Activated CD4-positive, alpha-beta T cell treated with anti-CD3 and anti-CD28 coated beads, Interleukin-10, Interleukin-2, amounts not matched to agents 100 ng/mL and 50 ng/mL, durations not matched to agents 16 hours and 8 hours (primary cell): ENCODE measurements around the gene C19orf73.

Experiments
- DNase-seq: peaks from one replicate; pipeline ENCODE4 v3.0.0-alpha.2; 2020

The C19orf73 gene

DNA sequence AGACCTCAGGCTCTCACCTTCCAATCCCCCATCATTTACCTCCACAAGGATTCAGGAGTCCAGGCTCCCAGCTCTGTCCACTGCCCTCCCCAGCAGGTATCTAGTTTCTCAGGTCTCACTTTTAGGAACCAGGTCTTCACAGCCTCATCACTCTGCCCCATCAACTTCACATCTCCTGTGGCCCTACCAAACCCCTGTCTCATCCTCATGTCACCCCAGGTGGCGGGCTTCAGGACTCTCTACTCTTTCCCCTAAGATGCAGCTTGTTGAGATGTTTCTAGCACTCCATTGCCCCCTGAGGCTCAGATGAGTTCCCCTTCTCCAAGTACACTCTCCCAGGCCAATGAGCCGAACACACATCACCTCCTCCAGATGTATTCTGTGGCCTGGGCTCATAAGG lies 1.9 kb upstream of the C19orf73 start:
- DNase-seq: no peak

DNA sequence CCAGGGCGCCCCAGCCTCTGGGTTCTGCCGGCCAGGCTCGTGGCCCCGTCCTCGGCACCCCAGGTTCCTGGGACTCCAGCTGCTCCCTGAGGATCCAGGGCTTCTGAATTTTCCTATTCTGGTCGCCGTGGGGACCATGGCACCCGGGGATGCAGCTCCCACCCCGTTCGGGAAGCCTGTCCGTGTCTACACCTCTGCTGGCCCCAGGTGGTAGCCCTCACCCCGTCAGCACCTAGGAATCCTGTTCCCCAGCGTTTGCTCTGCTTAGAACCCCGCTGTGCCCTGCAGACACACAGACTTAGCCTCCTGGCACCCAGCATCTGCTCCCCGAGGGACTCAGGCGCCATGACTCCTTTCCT lies 1.4 kb upstream of the C19orf73 start:
- DNase-seq: no peak

DNA sequence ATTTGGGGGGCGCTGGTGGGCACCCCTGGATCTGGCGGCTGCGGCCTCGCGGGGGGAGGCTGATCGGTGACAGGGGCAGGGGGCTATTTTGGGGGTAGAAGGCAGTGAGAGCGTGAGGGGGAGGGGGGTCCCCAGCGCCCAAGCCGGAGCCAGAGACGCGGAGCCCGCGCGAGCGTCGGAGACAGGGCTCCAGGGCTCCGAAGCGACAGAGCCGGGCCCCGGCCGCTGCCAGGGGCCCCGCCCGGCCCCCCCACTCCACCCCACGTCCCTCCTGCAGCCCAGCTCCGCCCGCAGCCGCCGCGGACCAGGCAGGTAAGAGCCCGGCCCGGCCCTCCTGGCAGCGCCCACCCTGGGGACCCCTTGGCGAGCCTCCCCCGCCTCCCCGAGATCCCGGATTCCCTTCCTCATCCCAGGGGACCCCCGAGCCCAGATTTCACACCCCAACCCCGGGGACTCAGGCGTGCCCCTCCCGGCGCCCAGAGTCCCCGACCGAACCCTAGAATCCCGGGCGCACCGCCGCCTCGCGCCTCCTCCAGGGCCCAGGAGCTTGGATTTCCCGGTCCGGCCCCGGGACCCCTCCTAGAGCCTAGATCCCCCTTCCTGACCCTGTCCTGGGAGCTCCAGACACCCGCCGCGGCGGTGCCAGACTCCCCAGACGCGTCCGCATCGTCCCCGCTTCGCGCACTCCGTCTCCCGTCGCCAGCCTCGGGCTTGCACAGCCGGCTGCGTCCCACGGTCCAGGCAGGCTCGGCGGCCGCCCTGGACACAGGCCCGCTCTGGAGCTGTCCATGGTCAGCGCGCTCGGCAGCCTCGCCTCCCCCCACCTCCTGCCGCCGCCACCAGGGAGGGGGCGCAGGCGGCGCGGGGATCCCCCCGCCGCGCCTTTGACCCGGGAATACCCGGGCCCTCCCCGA lies 725 bp upstream of the C19orf73 start, which contains the start of gene PPFIA3:
TSS of gene PPFIA3 (plus strand) at position 134 of the 914 bp plus-strand sequence. CDS start 8,330 bp downstream, outside the sequence.
- no peak for DNase-seq

DNA sequence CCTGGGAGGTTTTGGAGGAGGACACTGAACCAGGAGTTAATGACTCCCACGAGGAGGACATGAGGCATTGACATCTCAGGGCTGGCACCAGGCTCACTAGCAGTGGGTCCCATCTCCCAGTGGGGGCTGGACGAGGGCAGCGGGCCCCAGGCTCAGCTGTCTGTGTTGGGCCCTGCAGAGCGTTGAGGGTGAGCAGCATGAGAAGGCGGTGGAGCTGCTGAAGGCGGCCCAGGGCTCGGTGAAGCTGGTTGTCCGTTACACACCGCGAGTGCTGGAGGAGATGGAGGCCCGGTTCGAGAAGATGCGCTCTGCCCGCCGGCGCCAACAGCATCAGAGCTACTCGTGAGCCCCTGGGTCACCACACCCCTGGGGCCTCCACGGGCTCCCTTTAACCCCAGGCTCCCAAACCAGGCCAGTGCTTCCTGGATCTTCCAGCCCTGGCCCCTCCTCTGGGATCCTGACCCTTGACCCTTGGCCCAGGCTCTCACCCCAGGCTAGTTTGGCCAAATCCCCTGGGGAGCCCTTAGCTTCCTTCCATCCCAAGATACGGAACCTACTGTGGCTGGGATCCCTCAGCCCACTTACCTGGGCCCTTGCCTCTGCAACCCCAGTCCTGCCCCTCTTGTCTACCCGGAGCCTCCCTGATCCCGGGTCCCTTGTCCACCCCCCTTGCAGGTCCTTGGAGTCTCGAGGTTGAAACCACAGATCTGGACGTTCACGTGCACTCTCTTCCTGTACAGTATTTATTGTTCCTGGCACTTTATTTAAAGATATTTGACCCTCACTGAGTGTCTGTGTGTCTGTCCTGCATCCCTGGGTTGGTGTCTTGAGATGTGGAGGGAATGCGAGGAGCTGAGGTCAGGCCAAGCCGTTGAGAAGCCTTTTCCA lies 1.0 kb downstream of the C19orf73 start:
- no peak for DNase-seq

DNA sequence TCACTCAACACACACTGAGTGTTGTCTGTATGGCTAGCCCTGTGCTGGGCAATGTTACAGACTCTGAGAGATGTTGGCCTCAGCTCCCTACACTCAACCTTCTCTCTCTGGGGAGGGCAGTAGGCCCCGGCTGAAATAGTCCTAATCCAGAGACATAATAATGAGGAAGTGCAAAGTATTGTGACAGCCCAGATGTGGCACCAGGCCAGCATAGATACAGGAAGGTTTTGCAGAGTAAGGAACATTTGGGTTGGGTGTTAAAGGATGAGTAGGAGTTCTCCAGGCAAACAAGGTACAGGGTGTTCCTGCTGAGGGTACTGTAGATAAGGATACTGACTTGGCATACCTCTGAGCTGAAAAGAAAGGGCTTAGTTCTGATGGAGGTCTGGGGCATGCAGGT lies 2.4 kb downstream of the C19orf73 start:
- DNase-seq: no peak

DNA sequence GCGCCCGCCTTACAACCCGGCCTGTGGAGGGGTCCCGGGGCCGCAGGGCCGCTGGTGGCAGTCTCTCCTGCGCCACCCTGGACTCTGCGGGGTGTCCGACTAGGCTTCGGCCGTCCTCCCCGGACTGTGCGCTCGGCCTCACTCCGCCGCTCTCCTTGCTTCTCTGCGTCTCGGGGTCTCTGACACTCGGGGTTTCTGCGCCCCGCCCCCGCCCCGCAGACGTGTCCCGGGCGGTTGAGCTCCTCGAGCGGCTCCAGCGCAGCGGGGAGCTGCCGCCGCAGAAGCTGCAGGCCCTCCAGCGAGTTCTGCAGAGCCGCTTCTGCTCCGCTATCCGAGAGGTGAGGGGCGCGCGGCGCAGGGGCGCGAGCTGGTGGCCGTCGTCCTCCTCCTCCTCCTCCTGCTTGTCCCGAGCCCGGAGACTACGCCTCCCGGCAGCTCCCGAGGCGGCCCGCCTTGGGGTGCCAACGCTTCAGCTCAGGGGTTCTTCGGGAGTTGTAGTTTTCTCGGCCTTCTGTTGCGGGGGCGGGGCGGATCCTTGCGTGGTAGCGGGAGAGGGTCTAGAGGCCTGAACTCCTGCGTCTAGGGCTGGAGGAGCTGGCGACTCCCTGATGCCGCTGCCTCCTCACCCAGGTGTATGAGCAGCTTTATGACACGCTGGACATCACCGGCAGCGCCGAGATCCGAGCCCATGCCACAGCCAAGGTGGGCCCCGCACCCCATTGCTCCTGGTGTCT lies 4.1 kb downstream of the C19orf73 start:
- peak; percentile 61 for DNase-seq

DNA sequence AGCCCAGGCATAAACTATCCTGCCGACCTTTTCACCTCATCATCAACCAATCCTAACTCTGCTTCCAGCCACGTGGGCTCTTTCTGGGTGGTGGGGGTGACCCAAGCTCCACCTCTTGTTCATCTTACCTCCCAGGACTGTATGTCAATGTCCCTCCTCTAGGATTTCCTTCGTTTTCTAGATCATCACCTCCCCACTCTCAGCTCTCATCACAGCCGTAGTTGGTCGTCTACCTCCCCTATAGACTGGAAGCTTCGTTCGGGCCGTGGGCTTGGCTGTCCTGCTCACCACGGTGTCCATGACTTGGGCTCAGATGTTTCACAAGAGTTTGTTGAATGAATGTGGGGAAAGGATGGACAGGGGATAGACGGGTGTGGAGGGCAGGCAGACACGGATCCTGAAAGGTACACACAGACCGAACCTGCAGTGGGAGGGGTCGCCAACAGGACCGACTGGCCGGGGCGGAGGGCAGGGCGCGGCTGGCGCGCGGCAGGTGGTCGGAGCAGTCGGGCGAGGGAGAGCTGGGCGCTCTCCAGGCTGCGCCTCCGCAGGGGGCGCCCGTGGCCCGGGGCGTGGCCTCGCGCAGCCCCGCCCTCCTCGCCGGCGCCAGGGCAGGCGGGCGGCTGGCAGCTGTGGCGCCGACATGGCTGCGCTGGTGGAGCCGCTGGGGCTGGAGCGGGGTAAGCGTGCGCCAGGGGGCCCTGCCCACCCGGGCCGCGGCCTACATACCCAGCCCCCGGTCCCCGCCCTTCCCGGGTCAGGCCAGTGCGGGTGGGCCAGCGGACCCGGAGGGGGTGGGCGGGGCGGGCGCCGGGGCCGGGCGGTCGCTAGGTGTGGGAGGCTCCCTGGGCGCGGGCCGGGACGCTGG lies 4.9 kb downstream of the C19orf73 start, which contains the start of gene LIN7B:
TSS of gene LIN7B (plus strand) at position 609 of the 868 bp plus-strand sequence. CDS start at position 644, 35 bp downstream.
- peak; percentile 80 for DNase-seq

DNA sequence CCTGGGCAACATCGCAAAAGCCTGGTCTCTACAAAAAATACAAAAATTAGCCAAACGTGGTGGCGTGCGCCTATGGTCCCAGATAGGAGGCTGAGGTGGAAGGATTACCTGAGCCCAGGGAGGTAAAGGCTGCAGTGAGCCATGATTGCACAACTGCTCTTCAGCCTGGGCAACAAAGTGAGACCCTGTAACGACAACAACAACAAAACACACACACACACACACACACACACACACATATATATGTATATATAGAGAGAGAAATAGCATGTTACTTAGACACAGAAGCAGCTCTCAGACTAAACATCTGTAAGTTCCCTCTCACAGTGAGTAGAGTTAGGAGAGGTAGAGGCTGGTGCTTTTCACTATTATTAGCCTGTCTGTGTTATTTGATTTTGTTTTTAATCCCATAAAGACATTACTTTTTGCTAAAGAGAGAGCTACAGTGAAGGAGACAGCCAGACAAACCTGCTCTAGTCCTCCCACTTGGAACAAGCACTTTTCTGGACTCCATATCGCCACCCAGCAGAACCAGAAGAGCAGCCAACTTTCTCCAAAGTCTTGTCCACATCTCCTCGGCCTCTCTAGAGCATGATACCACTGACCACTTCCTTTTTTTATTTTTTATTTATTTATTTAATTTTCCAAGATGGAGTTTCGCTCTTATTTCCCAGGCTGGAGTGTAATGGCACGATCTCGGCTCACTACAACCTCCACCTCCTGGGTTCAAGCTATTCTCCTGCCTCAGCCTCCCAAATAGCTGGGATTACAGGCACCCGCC lies 7.5 kb downstream of the C19orf73 start:
- no peak for DNase-seq

DNA sequence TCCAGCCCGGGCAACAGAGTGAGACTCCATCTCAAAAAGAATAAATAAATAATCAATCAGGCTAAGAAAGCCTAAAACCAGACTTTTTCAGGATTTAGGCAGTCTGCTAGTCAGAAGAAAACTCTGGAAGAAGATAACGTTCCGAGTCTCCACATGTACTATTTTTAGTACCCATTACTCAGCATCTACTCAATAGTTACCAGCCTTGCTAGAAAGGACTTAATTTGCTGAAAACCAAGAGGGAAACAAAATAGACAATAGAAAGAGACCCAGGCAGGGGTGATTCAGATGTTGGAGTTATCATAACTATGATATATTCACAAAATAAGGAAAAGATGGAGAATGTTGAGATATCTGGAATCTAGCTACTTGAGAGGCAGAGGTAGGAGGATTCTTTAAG lies 8.4 kb downstream of the C19orf73 start:
- no peak for DNase-seq

DNA sequence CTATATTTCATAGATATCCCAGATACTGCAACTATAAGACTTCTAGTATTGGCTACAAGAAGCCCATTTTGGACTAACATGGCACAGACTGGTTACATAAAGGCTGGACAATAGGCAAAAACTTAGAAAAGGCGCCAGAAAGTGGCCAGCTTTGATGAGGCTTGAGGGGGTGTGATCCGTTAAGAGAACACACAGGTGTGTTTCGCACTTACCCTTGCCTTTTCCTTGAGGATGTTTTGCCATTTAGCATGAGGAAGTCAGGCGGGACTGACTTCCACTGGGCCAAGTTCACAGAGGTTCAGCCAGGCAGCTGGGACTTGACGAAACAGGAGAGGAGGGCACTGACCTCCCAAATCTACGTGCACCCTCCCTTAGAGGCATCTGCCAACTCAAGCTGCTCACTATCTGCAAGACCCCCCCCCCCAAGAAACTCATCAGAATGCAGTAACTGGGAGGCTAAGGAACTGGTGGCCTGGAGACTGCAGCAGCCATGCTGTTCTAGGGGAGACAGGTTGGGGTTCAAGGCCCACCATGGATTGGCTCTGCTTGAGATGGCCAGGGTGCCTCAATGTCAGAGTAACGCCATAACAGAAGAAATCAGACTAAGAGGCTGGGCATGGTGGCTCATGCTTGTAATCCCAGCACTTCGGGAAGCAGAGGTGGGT lies 9.2 kb downstream of the C19orf73 start:
- DNase-seq: no peak

DNA sequence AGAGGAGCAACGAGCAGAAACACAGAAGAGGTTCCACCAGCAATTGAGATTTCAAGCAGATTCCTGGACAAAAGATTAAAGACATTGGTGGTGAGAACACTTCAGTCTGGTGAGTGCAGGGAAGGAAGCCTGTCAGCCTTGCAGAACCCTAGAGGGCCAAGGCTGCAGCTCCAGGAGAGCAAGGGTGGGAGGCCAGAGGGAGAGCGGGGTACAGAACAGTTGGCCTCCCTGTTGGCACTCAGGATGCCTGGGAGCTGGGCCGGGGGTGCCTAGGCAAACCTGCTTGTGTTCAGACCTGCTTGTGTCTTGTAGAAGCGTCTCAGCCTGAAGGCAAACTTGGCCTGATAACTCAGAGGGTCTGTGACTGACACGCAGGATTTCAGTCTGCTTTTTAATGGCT lies 9.9 kb downstream of the C19orf73 start:
- no peak for DNase-seq

DNA sequence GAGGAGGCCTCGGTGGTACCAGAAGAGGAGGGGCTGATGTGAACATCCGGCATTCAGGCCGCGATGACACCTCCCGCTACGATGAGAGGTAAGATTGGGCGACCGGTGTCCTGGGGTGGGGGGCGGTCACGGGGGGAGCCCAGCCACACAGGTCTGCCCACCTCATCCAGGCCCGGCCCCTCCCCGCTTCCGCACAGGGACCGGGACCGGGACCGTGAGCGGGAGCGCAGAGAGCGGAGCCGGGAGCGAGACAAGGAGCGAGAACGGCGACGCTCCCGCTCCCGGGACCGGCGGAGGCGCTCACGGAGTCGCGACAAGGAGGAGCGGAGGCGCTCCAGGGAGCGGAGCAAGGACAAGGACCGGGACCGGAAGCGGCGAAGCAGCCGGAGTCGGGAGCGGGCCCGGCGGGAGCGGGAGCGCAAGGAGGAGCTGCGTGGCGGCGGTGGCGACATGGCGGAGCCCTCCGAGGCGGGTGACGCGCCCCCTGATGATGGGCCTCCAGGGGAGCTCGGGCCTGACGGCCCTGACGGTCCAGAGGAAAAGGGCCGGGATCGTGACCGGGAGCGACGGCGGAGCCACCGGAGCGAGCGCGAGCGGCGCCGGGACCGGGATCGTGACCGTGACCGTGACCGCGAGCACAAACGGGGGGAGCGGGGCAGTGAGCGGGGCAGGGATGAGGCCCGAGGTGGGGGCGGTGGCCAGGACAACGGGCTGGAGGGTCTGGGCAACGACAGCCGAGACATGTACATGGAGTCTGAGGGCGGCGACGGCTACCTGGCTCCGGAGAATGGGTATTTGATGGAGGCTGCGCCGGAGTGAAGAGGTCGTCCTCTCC lies 11.1 kb downstream of the C19orf73 start:
- DNase-seq: no peak

DNA sequence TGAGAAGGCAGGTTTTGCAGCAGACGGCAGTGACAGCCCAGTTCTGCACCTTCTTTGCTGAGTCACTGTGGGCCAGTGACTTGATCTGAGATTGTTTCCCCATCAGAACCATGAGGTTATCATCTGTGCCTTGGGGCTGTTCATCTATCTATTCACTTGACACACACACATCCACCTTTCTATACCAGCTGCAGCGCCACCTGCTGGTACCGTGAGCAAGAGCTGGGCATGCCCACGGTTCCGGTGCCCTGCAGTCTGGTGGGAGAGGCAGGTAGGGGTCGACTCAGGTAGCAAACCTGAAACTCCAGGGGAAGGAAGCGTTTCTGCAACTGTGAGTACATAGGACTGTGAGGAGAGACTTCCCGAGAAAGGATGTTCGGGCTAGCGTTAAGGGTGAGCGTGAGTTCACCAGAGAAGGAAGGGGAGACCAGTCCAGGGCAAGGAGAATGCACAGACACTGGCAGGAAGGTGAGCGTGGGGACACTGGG lies 12.3 kb downstream of the C19orf73 start:
- peak; percentile 70 for DNase-seq

DNA sequence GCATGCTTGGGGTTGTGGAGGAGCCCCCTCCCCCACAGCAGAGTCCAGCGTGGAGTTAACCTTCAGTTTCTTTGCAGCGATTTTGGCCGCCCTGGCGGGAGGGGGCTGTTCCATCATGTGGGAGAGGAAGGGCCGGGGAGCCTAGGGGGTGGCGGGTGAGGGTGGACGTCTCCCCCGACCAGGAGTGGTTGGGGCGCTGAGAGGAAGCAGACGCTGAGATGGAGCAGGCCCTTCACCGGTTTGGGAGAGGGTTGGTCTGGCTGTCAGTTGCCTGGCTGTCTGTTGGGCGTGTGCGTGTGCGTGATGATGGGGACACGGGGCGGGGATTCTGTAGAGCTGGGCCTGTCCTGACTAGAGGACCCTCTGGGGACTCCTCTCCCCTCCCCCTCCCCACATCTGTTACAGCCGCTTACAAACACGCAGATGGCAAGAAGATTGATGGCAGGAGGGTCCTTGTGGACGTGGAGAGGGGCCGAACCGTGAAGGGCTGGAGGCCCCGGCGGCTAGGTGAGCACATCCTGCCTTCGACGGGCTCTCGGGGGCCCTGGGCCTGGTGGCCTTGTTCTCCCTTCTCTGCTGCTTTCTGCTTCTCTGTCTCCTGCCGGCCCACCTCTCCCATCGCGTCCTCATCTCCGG lies 14.6 kb downstream of the C19orf73 start:
- no peak for DNase-seq

DNA sequence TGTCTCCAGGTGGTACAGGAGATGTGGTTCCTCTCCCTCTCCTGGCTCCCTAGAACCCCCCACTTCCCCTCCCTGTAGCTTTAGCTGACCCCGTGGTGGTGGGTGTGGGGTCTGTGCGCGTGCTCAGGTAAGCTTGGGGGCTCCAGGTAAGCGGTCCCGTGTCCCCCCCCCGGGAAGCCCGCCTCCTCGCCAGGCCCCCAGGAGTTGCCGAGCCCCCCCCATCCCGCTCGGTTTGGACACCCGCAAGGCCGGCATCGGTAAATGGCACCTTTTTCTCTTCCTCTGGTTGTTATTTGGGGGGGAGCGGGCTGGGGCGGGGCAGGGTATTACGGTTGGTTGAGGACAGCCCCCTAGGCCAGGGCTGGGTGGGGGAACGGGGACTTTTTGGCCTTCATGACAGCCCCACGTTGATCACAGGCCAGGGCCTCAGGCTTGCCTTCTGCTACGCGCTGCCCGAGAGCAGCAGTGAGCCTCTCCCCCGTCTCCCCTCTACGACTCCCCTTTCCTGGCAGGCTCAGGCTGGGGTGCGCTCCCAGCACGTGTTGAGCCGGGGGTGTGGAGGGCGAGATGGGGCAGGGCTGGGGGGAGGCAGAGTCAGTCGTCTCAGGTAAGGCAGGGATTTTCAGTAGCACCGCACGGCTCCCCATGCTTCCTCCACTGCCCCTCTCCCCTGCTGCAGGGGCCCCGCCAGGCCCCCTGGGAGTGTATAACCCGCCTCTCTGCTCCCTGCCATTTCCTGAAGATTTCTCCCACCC lies 15.4 kb downstream of the C19orf73 start:
- no peak for DNase-seq

DNA sequence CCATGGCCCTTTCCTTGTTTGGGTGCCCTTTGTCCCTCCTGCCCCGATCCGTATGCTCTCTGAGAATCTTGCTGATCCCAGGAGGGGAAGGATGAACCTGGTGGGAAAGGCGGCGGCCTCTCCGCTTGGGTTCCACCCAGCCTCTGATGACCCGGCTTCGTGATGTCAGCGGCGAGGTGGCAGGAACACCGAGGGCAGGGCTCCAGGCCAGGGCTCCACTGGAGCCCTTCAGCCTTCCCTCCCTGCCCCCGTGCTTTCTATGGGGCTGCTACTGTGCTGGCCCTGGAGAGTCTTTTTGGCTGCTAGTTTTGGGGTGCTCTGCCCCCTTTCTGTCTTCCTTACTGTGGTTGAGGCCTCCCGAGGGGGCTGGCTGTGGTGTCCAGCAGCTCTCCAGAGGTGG lies 16.6 kb downstream of the C19orf73 start:
- DNase-seq: no peak

DNA sequence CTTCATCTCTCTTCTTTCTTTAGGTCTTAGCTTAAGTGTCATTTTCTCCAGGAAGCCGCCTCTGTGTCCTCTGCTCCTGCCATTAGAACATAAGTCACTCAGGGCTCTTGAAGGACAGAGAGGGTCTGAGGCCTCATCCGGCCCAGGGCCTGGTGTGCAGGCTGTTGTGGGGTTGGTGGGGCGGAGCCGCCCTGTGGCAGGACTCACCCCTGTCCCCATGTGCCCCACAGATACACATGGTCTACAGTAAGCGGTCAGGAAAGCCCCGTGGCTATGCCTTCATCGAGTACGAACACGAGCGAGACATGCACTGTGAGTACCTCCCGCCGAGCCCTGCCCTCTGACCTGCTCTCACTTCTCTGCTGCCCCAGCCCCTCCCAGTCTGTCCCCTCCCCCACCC lies 17.8 kb downstream of the C19orf73 start:
- DNase-seq: no peak

DNA sequence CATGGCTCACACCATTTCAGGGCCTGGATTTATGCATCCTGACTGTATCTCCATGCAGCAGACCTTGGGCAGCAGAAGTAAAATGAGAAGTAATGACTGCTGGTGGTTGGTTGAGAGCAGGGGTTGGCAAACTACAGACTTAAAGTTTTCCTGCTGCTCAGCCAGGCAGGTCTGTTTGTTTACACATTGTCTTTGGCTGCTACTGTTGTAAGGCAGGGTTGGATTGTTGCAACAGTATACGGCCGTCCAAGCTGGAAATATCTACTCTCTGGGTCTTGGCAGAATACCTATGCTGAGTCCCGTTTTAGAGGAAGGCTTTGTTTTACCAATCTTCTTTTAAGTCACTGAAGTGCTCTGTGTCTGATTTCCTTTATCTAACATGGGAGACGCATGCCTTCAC lies 20.1 kb downstream of the C19orf73 start:
- DNase-seq: no peak
